ENCODE measurements around the gene DPEP3.

GRCh38 chr16:68003031-68003430 is 22.7 kb upstream of the DPEP3 start:
- no peak for TF ChIP-seq EZH2phosphoT487 (IDR thresholded peaks at IDR 0.05; ENCODE audit: insufficient read depth, low read depth)
- no peak for TF ChIP-seq EZH2 (IDR thresholded peaks at IDR 0.05; ENCODE audit: insufficient read depth, poor library complexity, severe bottlenecking)

Data from GM23248 (cell line).